Prostate gland (tissue), 2 donors: ENCODE measurements around the gene ZNF547.

ENCODE experiments used
- CTCF ChIP-seq, 4 experiments: fragments of 200-600 bp in 2 of 4; fragments of 450-650 bp in 2 of 4; sonication (generic) in 2 of 4; IDR thresholded peaks; 1 replicate in 3 of 4; 2 replicates in 1 of 4; pipeline ENCODE4 v1.5.1; 2016 to 2019; ENCODE audit warnings: antibody characterized with exemption in 4 of 4, mild to moderate bottlenecking in 2 of 4, moderate library complexity in 2 of 4
- POLR2AphosphoS5 ChIP-seq: sonication (generic); formaldehyde crosslinking; IDR thresholded peaks from one replicate; pipeline ENCODE4 v1.6.1; 2017; ENCODE audit warnings: antibody characterized with exemption

DNA sequence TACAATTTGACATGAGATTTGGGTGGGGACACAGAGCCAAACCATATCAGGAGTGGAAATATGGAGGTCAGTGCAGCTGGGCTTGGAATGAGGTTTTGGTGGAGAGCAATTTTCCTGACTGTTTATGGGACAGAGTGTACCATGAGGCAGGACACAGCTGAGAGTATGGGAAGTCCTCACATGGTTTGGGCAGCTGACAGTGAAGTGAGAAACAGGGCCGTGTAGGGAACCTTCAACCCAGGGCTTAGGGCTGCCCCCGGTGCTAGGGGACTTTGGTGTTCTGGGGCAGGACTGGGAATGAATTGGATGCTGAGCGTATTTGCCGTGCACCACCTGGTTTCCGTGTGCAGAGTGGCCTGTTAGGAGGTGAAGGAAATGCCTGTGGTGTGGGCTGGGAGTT lies 32.4 kb downstream of the ZNF547 start:
- TF ChIP-seq CTCF (IDR thresholded peaks at IDR 0.05): no peak
- TF ChIP-seq POLR2AphosphoS5: no peak
